Endothelial cell of umbilical vein (primary cell): ENCODE data around the gene DUS2. TPM values are rescaled to one million over a fixed set of nuclear protein-coding genes. Genes with fewer than 3 reads are reported as not detected.

Experiments
- BruUV-seq: library from RNA; stranded (reverse); fragments of 400-500 nt; replicated peaks from 2 replicates; lab custom pipeline; 2021; lab: Mats Ljungman, UMichigan
- CTCF ChIA-PET: fragments of 300-600, 350-600 bp; sonication (Branson Sonifier 250); formaldehyde crosslinking; loops from one replicate; lab custom pipeline; 2021; ENCODE audit warnings: antibody characterized with exemption, inconsistent platforms; lab: Charles Lee
- POLR2A ChIA-PET: fragments of 300-600, 350-600 bp; sonication (Branson Sonifier 250); formaldehyde crosslinking; loops from one replicate; lab custom pipeline; 2021; ENCODE audit warnings: antibody characterized with exemption, inconsistent platforms; lab: Charles Lee
- DNase-seq: peaks from one replicate; pipeline ENCODE4 v3.0.0-alpha.2; 2011; ENCODE audit warnings: low read depth, low spot score
- FAIRE-seq: peaks from 2 replicates; lab custom pipeline; 2011; peaks lifted over from hg19 to GRCh38; lab: Jason Lieb, UNC
- H2AFZ ChIP-seq: 2 replicates; pipeline ENCODE4 v1.6.0; 2012; ENCODE audit warnings: low read depth, low read length, control low read depth, inconsistent platforms
- H3K27ac ChIP-seq: 2 replicates; pipeline ENCODE4 v1.5.1; 2011; ENCODE audit warnings: low read depth, mild to moderate bottlenecking, control low read depth, low read length, moderate library complexity; ENCODE audit not compliant: insufficient read depth
- H3K27me3 ChIP-seq, 2 experiments: 2 replicates each; pipeline versions ENCODE4 v1.6.0 to v1.6.1; 2011; ENCODE audit warnings: low read length in 2 of 2, mixed read lengths in 1 of 2; ENCODE audit not compliant: control insufficient read depth in 2 of 2, insufficient read depth in 2 of 2
- H3K36me3 ChIP-seq, 2 experiments: 2 replicates in 1 of 2; 3 replicates in 1 of 2; pipeline ENCODE4 v1.5.1; 2011; ENCODE audit warnings: low read length in 2 of 2, mild to moderate bottlenecking in 1 of 2, moderate library complexity in 1 of 2; ENCODE audit not compliant: control insufficient read depth in 2 of 2, insufficient read depth in 2 of 2; ENCODE audit errors: extremely low read depth in 1 of 2
- H3K4me1 ChIP-seq: 3 replicates; pipeline ENCODE4 v1.5.1; 2011; ENCODE audit warnings: mild to moderate bottlenecking, low read length; ENCODE audit not compliant: control insufficient read depth, insufficient read depth; ENCODE audit errors: extremely low read depth
- H3K4me2 ChIP-seq: 2 replicates; pipeline ENCODE4 v1.6.1; 2011; ENCODE audit warnings: low read length, control low read depth, mixed read lengths; ENCODE audit not compliant: insufficient read depth
- H3K4me3 ChIP-seq, 3 experiments: fragments of 200-600 bp in 1 of 3; sonication (generic), shearing (Covaris generic) in 1 of 3; replicated peaks in 1 of 3; 2 replicates each; pipeline ENCODE4 v1.5.1; 2011 to 2016; ENCODE audit warnings: control low read depth in 3 of 3, low read length in 3 of 3, mild to moderate bottlenecking in 2 of 3, inconsistent platforms in 1 of 3, low read depth in 1 of 3, moderate library complexity in 1 of 3; ENCODE audit not compliant: insufficient read depth in 1 of 3
- H3K79me2 ChIP-seq: 2 replicates; pipeline ENCODE4 v1.6.0; 2012; ENCODE audit warnings: low read length, inconsistent platforms; ENCODE audit not compliant: control insufficient read depth, insufficient read depth
- H3K9ac ChIP-seq: replicated peaks from 2 replicates; pipeline ENCODE3; 2011; ENCODE audit warnings: low read length, control low read depth; ENCODE audit not compliant: insufficient read depth; ENCODE audit errors: extremely low read depth
- H3K9me1 ChIP-seq: replicated peaks from 3 replicates; pipeline ENCODE4 v1.6.0; 2011; ENCODE audit warnings: mild to moderate bottlenecking, low read length; ENCODE audit not compliant: control insufficient read depth, insufficient read depth; ENCODE audit errors: extremely low read depth
- H3K9me3 ChIP-seq: replicated peaks from 2 replicates; pipeline ENCODE4 v1.5.1; 2012; ENCODE audit warnings: low read length, inconsistent platforms; ENCODE audit not compliant: control insufficient read depth, insufficient read depth
- H4K20me1 ChIP-seq: replicated peaks from 2 replicates; pipeline ENCODE3; 2011; ENCODE audit warnings: mild to moderate bottlenecking, low read length; ENCODE audit not compliant: control insufficient read depth, insufficient read depth; ENCODE audit errors: extremely low read depth
- CTCF ChIP-seq, 2 donors: IDR thresholded peaks; 1 replicate in 1 of 2; 2 replicates in 1 of 2; pipeline ENCODE4 v1.5.1; 2011; ENCODE audit warnings: low read length in 2 of 2, mild to moderate bottlenecking in 2 of 2, moderate library complexity in 2 of 2, control low read depth in 1 of 2, inconsistent platforms in 1 of 2, low read depth in 1 of 2; ENCODE audit not compliant: insufficient read depth in 1 of 2; ENCODE audit errors: extremely low read depth in 1 of 2
- EZH2 ChIP-seq: IDR thresholded peaks from 2 replicates; pipeline ENCODE4 v1.6.1; 2012; ENCODE audit warnings: borderline replicate concordance, low read depth, mild to moderate bottlenecking, moderate library complexity, low read length, inconsistent platforms; ENCODE audit not compliant: severe bottlenecking
- FOS ChIP-seq: IDR thresholded peaks from 2 replicates; pipeline ENCODE4 v1.6.1; 2011; ENCODE audit warnings: mild to moderate bottlenecking, low read length, moderate library complexity, borderline replicate concordance; ENCODE audit not compliant: insufficient read depth
- GATA2 ChIP-seq: IDR thresholded peaks from 2 replicates; pipeline ENCODE4 v1.7.0; 2011; ENCODE audit warnings: low read depth, mild to moderate bottlenecking, moderate library complexity, mixed read lengths, low read length; ENCODE audit not compliant: insufficient read length, insufficient read depth
- POLR2A ChIP-seq: IDR thresholded peaks from 2 replicates; pipeline ENCODE4 v1.6.1; 2012; ENCODE audit warnings: low read depth, mild to moderate bottlenecking, control low read depth, low read length
- POLR2AphosphoS5 ChIP-seq: IDR thresholded peaks from 2 replicates; pipeline ENCODE4 v1.6.1; 2012; ENCODE audit warnings: low read depth, mild to moderate bottlenecking, control low read depth, low read length, moderate library complexity; ENCODE audit not compliant: insufficient read depth
- dilution Hi-C: fragments of 300-500 bp; cut with MboI; formaldehyde crosslinking; loops from one replicate; pipeline ENCODE4 v1.15.0; 2019; ENCODE audit warnings: low sequenced_read_pairs; ENCODE audit not compliant: extremely low pct_ligation_motif_present
- intact Hi-C: fragments of 100-400 bp; cut with micrococcal nuclease; formaldehyde crosslinking; loops from one replicate; pipeline ENCODE4 v1.10.0; 2022
- polyA plus RNA-seq, 4 experiments: library from polyadenylated mRNA; depleted of rRNA in 3 of 4; stranded (reverse) in 3 of 4; unstranded in 1 of 4; fragments of >200 nt; gene quantifications; 2 replicates each; pipeline versions ENCODE4 v1.2.1 to v1.2.3, GENCODE V29; 2011 to 2012; ENCODE audit warnings: missing spikeins in 1 of 4
- total RNA-seq: library from RNA; stranded (reverse); gene quantifications from 2 replicates; pipeline ENCODE4 v1.2.3, GENCODE V29; 2021

The DUS2 gene
- total and polyA plus RNA-seq, 2 donors (not counting 3 experiments of a cell fraction or from before 2014, with no cell fraction given) = 16.4 to 21.7 TPM

- H3K4me3 ChIP-seq = no peak overlapping the region
- H3K9ac ChIP-seq = no peak overlapping the region
- H3K79me2 ChIP-seq = no peaks in the 10 kb centered on the region
- TF ChIP-seq EZH2 = no peak
- TF ChIP-seq FOS = no peak
- TF ChIP-seq POLR2A = no peak
- no peak for TF ChIP-seq POLR2AphosphoS5
- TF ChIP-seq CTCF (IDR thresholded peaks at IDR 0.05; ENCODE audit: extremely low read depth in 1 of 2, insufficient read depth in 1 of 2, low read depth in 1 of 2, low read length in 2 of 2) = no peak
- no peak for TF ChIP-seq GATA2
- no TSS peak for BruUV-seq
- no peaks in the 10 kb centered on the region for H3K27me3 ChIP-seq
- ChIA-PET CTCF (interaction anchor here (1.0 to 4.6 kb wide), 5 partner anchors 8 to 235 kb away, joined by 3 to 47 read pairs (median 5); no protein-coding TSS in a partner anchor), POLR2A (interaction anchor here (1.0 kb wide), 1 partner anchor 10 kb away, joined by 3 read pairs; no protein-coding TSS in a partner anchor)
- no peaks in the 10 kb centered on the region for H3K9me3 ChIP-seq
- DNase-seq (no peak), FAIRE-seq (no peak)
- H2AFZ ChIP-seq = no peak overlapping the region
- dilution Hi-C loops = no loop called here
- no peaks in the 10 kb centered on the region for H4K20me1 ChIP-seq
- no peaks in the 10 kb centered on the region for H3K9me1 ChIP-seq
- H3K36me3 ChIP-seq = no peaks in the 10 kb centered on the region
- intact Hi-C loops = no loop called here
- no peak overlapping the region for H3K27ac ChIP-seq
- peaks cover 10% of the 10 kb centered on the region for H3K4me1 ChIP-seq
- no peak overlapping the region for H3K4me2 ChIP-seq
Observed at GRCh38 chr16:67995423-67995822, 27.7 kb upstream of the DUS2 start.
